Transverse colon (tissue), 4 donors: ENCODE data around the gene SELENOP. TPM values are rescaled to one million over a fixed set of nuclear protein-coding genes. Genes with fewer than 3 reads are reported as not detected.

ENCODE experiments used
- DNase-seq: peaks from one replicate; pipeline ENCODE4 v3.0.0-alpha.2; 2019
- H3K27ac ChIP-seq, 4 donors: fragments of 200-600 bp; sonication (generic); 2 replicates each; pipeline ENCODE4 v1.5.1; 2016 to 2018; ENCODE audit warnings: inconsistent platforms in 4 of 4
- H3K27me3 ChIP-seq: fragments of 200-600 bp; sonication (generic); 2 replicates; pipeline ENCODE4 v1.5.1; 2017; ENCODE audit warnings: inconsistent platforms
- H3K36me3 ChIP-seq, 4 donors: fragments of 200-600 bp; sonication (generic); 2 replicates each; pipeline ENCODE4 v1.5.1; 2017 to 2019; ENCODE audit warnings: inconsistent platforms in 4 of 4
- H3K4me1 ChIP-seq, 4 donors: fragments of 200-600 bp; sonication (generic); 2 replicates each; pipeline ENCODE4 v1.5.1; 2017 to 2020; ENCODE audit warnings: inconsistent platforms in 4 of 4
- H3K4me3 ChIP-seq, 4 donors: fragments of 200-600 bp; sonication (generic); 1 replicate in 1 of 4; 2 replicates in 3 of 4; pipeline versions ENCODE4 v1.5.1 to v1.6.1; 2017 to 2019; ENCODE audit warnings: inconsistent platforms in 4 of 4
- H3K9me3 ChIP-seq, 2 donors: fragments of 200-600 bp; sonication (generic); 2 replicates each; pipeline ENCODE4 v1.5.1; 2017 to 2019; ENCODE audit warnings: inconsistent platforms in 2 of 2
- EP300 ChIP-seq: sonication (generic); formaldehyde crosslinking; IDR thresholded peaks from one replicate; pipeline ENCODE4 v1.6.1; 2017; ENCODE audit warnings: antibody characterized with exemption, low read depth
- POLR2A ChIP-seq: fragments of 450-650 bp; IDR thresholded peaks from one replicate; pipeline ENCODE4 v1.6.1; 2016; ENCODE audit warnings: antibody characterized with exemption, mild to moderate bottlenecking, moderate library complexity
- POLR2AphosphoS5 ChIP-seq, 3 donors: sonication (generic); formaldehyde crosslinking; IDR thresholded peaks; one replicate each; pipeline ENCODE4 v1.6.1; 2016; ENCODE audit warnings: antibody characterized with exemption in 3 of 3
- WGBS, 2 donors: methylation state at CpG; one replicate each; pipeline ENCODE4 v1.1.5; 2018; ENCODE audit warnings: low coverage in 1 of 2; 5-methylcytosine and 5-hydroxymethylcytosine counted together
- in situ Hi-C, 4 donors: fragments of 200-750 bp; cut with MboI; loops; one replicate each; pipeline versions ENCODE4 v1.15.0 to v1.15.1; 2017; ENCODE audit warnings: low sequenced_read_pairs in 3 of 4, low pct_ligation_motif_present in 1 of 4, low pct_unique_long_range_greater_than_20kb in 1 of 4
- intact Hi-C: fragments of 100-400 bp; cut with DNase I; formaldehyde crosslinking; loops from one replicate; pipeline ENCODE4 v1.15.1; 2023; ENCODE audit warnings: low total_unique reads
- total RNA-seq, 4 donors: library from RNA; depleted of rRNA; stranded (reverse); fragments of >200 nt; gene quantifications; one replicate each; pipeline ENCODE4 v1.1.0, GENCODE V29; 2016
- TF ChIP-seq, protein P1 (sequence below), 5 experiments: fragments of 200-600 bp in 3 of 5; fragments of 450-650 bp in 2 of 5; sonication (generic) in 3 of 5; IDR thresholded peaks; 1 replicate in 2 of 5; 2 replicates in 3 of 5; pipeline ENCODE4 v1.5.1; 2016 to 2017; ENCODE audit warnings: antibody characterized with exemption in 5 of 5, inconsistent platforms in 3 of 5, mild to moderate bottlenecking in 2 of 5, moderate library complexity in 1 of 5

SELENOP gene
- total RNA-seq, 4 donors from 2014 or later = 129 to 1,504 (median 872) TPM

DNA sequence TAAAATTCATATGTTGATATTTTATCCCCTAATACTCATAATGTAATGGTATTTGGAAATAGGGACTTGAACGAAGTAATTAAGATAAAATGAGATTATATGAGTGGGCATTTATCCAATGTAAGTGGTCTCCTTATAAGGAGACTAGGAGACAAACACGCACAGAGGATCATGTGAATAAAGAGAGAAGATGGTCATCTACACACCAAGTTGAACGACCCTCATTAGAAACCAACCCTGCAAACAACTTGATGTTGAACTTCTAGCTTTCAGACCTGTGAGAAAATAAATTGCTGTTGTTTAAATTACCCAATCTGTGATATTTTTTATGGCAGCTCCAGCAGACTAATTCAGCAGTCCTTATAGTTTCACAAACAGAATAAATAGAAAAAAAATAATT lies 27.5 kb upstream of the SELENOP start:
- no peak overlapping the region for H3K27ac ChIP-seq
- no peaks in the 10 kb centered on the region for H3K27me3 ChIP-seq
- no peak for DNase-seq
- intact Hi-C loops = no loop called here
- 65 to 73% methylated on average over 3 of the region's 3 CpGs for WGBS, 2 donors
- no peak overlapping the region for H3K4me3 ChIP-seq
- in situ Hi-C loops = no loop called here
- no peak for TF ChIP-seq POLR2A
- TF ChIP-seq, protein P1, sequence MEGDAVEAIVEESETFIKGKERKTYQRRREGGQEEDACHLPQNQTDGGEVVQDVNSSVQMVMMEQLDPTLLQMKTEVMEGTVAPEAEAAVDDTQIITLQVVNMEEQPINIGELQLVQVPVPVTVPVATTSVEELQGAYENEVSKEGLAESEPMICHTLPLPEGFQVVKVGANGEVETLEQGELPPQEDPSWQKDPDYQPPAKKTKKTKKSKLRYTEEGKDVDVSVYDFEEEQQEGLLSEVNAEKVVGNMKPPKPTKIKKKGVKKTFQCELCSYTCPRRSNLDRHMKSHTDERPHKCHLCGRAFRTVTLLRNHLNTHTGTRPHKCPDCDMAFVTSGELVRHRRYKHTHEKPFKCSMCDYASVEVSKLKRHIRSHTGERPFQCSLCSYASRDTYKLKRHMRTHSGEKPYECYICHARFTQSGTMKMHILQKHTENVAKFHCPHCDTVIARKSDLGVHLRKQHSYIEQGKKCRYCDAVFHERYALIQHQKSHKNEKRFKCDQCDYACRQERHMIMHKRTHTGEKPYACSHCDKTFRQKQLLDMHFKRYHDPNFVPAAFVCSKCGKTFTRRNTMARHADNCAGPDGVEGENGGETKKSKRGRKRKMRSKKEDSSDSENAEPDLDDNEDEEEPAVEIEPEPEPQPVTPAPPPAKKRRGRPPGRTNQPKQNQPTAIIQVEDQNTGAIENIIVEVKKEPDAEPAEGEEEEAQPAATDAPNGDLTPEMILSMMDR (IDR thresholded peaks at IDR 0.05) = no peak
- no peak for TF ChIP-seq POLR2AphosphoS5 (IDR thresholded peaks at IDR 0.05)
- TF ChIP-seq EP300 = no peak
- no peaks in the 10 kb centered on the region for H3K36me3 ChIP-seq
- peaks cover 0 to 17% (median 1%) of the 10 kb centered on the region in 4 donors for H3K4me1 ChIP-seq
- no peaks in the 10 kb centered on the region for H3K9me3 ChIP-seq

DNA sequence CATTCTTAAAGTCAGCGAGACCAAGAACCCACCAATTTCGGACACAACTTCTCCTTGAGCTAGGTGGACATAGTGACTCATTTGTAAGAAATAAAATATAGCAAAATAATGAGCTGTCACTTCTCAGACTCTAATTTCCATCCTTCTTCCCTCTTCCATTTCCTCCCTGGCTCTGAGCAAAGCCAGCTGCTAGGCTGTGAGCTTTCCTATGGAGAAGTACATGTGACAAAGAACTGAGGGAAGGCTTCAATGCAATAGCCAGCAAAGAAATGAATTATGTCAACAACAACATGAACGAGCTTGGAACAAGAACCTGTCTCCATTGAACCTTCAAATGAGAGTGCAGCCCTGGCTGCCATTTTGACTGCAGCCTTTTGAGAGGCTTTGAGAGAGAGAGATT lies 25.9 kb upstream of the SELENOP start:
- no peak for TF ChIP-seq POLR2AphosphoS5 (IDR thresholded peaks at IDR 0.05)
- TF ChIP-seq POLR2A = no peak
- H3K9me3 ChIP-seq = no peaks in the 10 kb centered on the region
- no peak overlapping the region for H3K27ac ChIP-seq
- H3K27me3 ChIP-seq = no peaks in the 10 kb centered on the region
- no peak overlapping the region for H3K4me3 ChIP-seq
- in situ Hi-C loops = no loop called here
- DNase-seq = no peak
- intact Hi-C loops = no loop called here
- H3K4me1 ChIP-seq = peaks cover 0 to 14% (median 1%) of the 10 kb centered on the region in 4 donors
- WGBS, 2 donors = 60 to 63% methylated on average over 1 to 3 of the region's 3 CpGs
- H3K36me3 ChIP-seq = no peaks in the 10 kb centered on the region

DNA sequence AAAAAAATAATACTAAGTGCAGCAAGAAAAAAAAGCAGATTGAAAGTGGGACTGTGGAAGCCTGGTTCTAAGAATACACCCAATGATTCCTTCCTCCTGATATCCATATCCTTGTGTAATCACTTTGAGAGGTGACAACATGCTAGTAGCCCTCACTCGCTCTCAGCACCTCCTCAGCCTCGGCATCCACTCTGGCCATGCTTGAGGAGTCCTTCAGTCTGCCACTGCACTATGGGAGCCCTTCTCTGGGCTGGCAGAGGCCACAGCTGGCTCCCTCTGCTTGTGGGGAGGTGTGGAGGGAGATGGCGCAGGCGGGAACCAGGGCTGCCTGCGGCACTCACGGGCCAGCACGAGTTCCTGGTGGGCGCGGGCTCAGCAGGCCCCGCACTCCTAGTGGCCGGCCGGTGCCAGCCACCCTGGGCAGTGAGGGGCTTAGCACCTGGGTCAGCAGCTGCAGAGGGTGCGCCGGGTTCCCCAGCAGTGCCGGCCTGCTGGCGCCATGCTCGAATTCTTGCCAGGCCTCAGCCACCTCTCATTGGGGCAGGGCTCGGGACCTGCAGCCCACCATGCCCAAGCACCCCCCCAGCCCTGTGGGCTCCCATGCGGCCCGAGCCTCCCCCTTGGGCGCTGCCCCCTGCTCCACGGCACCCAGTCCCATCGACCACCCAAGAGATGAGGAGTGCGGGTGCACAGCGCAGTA lies 24.5 kb upstream of the SELENOP start:
- no peaks in the 10 kb centered on the region for H3K36me3 ChIP-seq
- H3K4me3 ChIP-seq = no peak overlapping the region
- peaks cover 0 to 11% (median 1%) of the 10 kb centered on the region in 4 donors for H3K4me1 ChIP-seq
- no peaks in the 10 kb centered on the region for H3K27me3 ChIP-seq
- in situ Hi-C loops = no loop called here
- WGBS, 2 donors = 97% methylated on average over 21 of the region's 25 CpGs; no CpG with 5 or more reads in 1 of the 2 donors
- intact Hi-C loops = no loop called here
- TF ChIP-seq POLR2A (no peak), POLR2AphosphoS5 (IDR thresholded peaks at IDR 0.05) (no peak), EP300 (no peak)
- TF ChIP-seq, protein P1 (IDR thresholded peaks at IDR 0.05) = no peak
- no peak for DNase-seq
- H3K9me3 ChIP-seq = no peaks in the 10 kb centered on the region
- no peak overlapping the region for H3K27ac ChIP-seq

DNA sequence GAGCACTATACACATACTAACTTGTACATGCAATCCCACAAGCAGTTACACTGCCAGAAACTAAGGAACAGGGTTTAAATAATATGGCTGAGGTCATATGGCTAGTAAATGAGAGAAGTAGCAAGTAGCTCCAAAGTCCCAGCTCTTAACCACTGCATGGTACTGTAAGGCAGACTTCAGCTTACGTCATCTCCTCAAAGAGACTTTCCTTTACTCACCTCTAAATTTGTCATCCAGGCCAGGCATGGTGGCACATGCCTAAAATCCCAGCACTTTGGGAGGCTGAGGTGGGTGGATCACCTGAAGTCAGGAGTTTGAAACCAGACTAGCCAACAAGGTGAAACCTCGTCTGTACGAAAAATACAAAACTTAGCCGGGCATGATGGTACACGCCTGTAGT lies 20.4 kb upstream of the SELENOP start:
- Histone ChIP-seq H3K4me3 (no peak overlapping the region), H3K4me1 (peaks cover 0 to under 1% (median 0%) of the 10 kb centered on the region in 4 donors), H3K36me3 (no peaks in the 10 kb centered on the region), H3K9me3 (no peaks in the 10 kb centered on the region), H3K27ac (no peak overlapping the region), H3K27me3 (no peaks in the 10 kb centered on the region)
- 95% methylated on average over 5 of the region's 5 CpGs; no CpG with 5 or more reads in 1 of the 2 donors for WGBS, 2 donors
- in situ Hi-C loops = no loop called here
- intact Hi-C loops = no loop called here
- no peak for TF ChIP-seq EP300
- no peak for TF ChIP-seq POLR2A
- TF ChIP-seq, protein P1 (IDR thresholded peaks at IDR 0.05) = no peak
- TF ChIP-seq POLR2AphosphoS5 (IDR thresholded peaks at IDR 0.05) = no peak
- no peak for DNase-seq
